HG02588 (cell line): ENCODE measurements around the gene MRPL44.

ENCODE experiments used
- ATAC-seq: cut with Tn5 transposase; IDR thresholded peaks from one replicate; pipeline ENCODE4 v1.9.1; 2021; ENCODE audit warnings: mild to moderate bottlenecking, moderate library complexity; ENCODE audit not compliant: unreplicated experiment

Gene MRPL44

GRCh38 chr2:223935459-223936125 is 21.7 kb upstream of the MRPL44 start:
- ATAC-seq = no peak

GRCh38 chr2:223936862-223937326 is 20.4 kb upstream of the MRPL44 start:
- no peak for ATAC-seq

- ATAC-seq = no peak
Measured at GRCh38 chr2:223937535-223937934, 19.7 kb upstream of the MRPL44 start.

GRCh38 chr2:223939438-223939837 is 17.8 kb upstream of the MRPL44 start:
- peak; percentile 33 for ATAC-seq

GRCh38 chr2:223941579-223942277 is 15.5 kb upstream of the MRPL44 start:
- ATAC-seq = peak; percentile 36

- ATAC-seq = no peak
Measured at GRCh38 chr2:223943135-223943534, 14.1 kb upstream of the MRPL44 start.

GRCh38 chr2:223943561-223944008 is 13.7 kb upstream of the MRPL44 start:
- no peak for ATAC-seq

- ATAC-seq = no peak
Measured at GRCh38 chr2:223944166-223944702, 13.0 kb upstream of the MRPL44 start.

GRCh38 chr2:223944703-223945531 is 12.3 kb upstream of the MRPL44 start, which contains the start of gene WDFY1:
TSS of gene WDFY1 (minus strand) at chr2:223945335. CDS start at chr2:223945284, 51 bp downstream.
- peak; percentile 77 for ATAC-seq

- ATAC-seq = no peak
Measured at GRCh38 chr2:223945755-223946154, 11.5 kb upstream of the MRPL44 start.

GRCh38 chr2:223947711-223948205 is 9.5 kb upstream of the MRPL44 start:
- no peak for ATAC-seq

- ATAC-seq = no peak
Measured at GRCh38 chr2:223949241-223949840, 7.9 kb upstream of the MRPL44 start.

GRCh38 chr2:223950448-223951347 is 6.6 kb upstream of the MRPL44 start:
- ATAC-seq = no peak

- peak; percentile 51 for ATAC-seq
Measured at GRCh38 chr2:223952280-223952968, 4.8 kb upstream of the MRPL44 start.

GRCh38 chr2:223954401-223954800 is 2.9 kb upstream of the MRPL44 start:
- ATAC-seq = no peak

GRCh38 chr2:223956300-223956699 is 963 bp upstream of the MRPL44 start:
- no peak for ATAC-seq

GRCh38 chr2:223959688-223960087 is 2.4 kb downstream of the MRPL44 start:
- ATAC-seq = no peak

- ATAC-seq = no peak
Measured at GRCh38 chr2:223967981-223968380, 10.7 kb downstream of the MRPL44 start.

- no peak for ATAC-seq
Measured at GRCh38 chr2:223969315-223969714, 12.1 kb downstream of the MRPL44 start.
